Adrenal gland (tissue), 5 donors: Measurements from ENCODE around the gene MEIS3.

Experiments used
- POLR2A ChIP-seq, 2 donors: fragments of 450-650 bp; IDR thresholded peaks; one replicate each; pipeline ENCODE4 v1.6.1; 2017; ENCODE audit warnings: antibody characterized with exemption in 2 of 2, mild to moderate bottlenecking in 2 of 2, moderate library complexity in 1 of 2
- TF ChIP-seq, protein P1 (sequence below), 6 experiments: fragments of 450-650 bp in 4 of 6; fragments of 200-600 bp in 2 of 6; sonication (generic) in 1 of 6; IDR thresholded peaks; 1 replicate in 5 of 6; 2 replicates in 1 of 6; pipeline versions ENCODE4 v1.5.1 to v1.8.0; 2016 to 2021; ENCODE audit warnings: antibody characterized with exemption in 6 of 6, mild to moderate bottlenecking in 2 of 6, moderate library complexity in 1 of 6
- donor health status: DM: no; HTN: no; CAD: no.

GRCh38 chr19:47353307-47353712 is 66.0 kb downstream of the MEIS3 start:
- TF ChIP-seq, protein P1, sequence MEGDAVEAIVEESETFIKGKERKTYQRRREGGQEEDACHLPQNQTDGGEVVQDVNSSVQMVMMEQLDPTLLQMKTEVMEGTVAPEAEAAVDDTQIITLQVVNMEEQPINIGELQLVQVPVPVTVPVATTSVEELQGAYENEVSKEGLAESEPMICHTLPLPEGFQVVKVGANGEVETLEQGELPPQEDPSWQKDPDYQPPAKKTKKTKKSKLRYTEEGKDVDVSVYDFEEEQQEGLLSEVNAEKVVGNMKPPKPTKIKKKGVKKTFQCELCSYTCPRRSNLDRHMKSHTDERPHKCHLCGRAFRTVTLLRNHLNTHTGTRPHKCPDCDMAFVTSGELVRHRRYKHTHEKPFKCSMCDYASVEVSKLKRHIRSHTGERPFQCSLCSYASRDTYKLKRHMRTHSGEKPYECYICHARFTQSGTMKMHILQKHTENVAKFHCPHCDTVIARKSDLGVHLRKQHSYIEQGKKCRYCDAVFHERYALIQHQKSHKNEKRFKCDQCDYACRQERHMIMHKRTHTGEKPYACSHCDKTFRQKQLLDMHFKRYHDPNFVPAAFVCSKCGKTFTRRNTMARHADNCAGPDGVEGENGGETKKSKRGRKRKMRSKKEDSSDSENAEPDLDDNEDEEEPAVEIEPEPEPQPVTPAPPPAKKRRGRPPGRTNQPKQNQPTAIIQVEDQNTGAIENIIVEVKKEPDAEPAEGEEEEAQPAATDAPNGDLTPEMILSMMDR (IDR thresholded peaks at IDR 0.05) = no peak
- no peak for TF ChIP-seq POLR2A (IDR thresholded peaks at IDR 0.05)
